ENCODE results near the gene SLX4IP. TPM values are rescaled to one million over a fixed set of nuclear protein-coding genes. Genes with fewer than 3 reads are reported as not detected.

Gene SLX4IP
- total RNA-seq, 4 donors from 2014 or later: 1.3 to 3.0 (median 1.9) TPM

DNA sequence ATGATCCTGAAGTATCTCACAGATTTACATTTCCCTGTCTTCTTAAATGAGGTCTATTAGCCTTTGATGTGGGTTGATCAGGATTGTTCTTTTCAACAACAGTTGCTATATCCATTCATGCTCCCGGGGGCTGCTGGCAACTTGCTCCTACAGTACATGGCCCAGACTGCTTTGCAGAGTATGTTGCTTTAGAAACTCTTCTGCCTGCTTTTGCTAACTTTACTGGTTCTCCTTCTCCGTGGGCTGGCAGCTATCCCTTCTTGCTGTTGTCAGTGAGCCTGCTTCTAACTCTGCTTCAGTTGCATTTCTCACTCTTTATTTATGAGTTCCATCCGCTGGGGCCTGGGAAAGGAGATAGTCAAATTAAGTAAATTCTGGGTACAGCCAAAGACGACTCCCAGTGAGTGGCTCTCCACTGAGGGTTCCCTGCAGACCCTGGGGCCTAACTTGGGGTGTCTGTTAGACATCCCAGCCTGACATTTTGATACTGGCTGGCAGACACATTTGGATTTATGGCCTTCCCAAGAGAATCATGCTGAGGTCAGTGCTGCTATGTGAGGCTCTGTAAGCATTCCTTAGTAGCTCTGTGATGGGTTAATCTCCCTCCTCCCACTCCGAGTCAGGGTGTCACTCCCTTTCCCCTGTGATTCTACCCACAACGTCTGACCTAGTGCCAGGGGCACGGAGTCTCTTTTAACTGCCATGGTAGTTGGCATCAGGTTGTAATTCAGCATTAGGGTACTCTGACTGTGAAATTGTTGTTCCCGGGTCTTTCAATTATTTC is 73.6 kb downstream of the SLX4IP start:
- Histone ChIP-seq H3K4me1 (peaks cover 8 to 69% (median 28%) of the 10 kb centered on the region in 3 donors), H3K36me3 (no peaks in the 10 kb centered on the region), H3K9me3 (no peaks in the 10 kb centered on the region), H3K27me3 (no peaks in the 10 kb centered on the region), H3K27ac (peak overlapping the region in 3 of 4 donors; percentile 53 to 67 (median 64)), H3K4me3 (no peak overlapping the region)
- 11 to 29% methylated on average over 3 to 7 of the region's 8 CpGs for WGBS, 2 donors (ENCODE audit: low coverage in 1 of 2)
- TF ChIP-seq POLR2AphosphoS5 (IDR thresholded peaks at IDR 0.05) (peak; percentile 23), EP300 (IDR thresholded peaks at IDR 0.05) (no peak), POLR2A (IDR thresholded peaks at IDR 0.05) (no peak)
- TF ChIP-seq, protein P1, sequence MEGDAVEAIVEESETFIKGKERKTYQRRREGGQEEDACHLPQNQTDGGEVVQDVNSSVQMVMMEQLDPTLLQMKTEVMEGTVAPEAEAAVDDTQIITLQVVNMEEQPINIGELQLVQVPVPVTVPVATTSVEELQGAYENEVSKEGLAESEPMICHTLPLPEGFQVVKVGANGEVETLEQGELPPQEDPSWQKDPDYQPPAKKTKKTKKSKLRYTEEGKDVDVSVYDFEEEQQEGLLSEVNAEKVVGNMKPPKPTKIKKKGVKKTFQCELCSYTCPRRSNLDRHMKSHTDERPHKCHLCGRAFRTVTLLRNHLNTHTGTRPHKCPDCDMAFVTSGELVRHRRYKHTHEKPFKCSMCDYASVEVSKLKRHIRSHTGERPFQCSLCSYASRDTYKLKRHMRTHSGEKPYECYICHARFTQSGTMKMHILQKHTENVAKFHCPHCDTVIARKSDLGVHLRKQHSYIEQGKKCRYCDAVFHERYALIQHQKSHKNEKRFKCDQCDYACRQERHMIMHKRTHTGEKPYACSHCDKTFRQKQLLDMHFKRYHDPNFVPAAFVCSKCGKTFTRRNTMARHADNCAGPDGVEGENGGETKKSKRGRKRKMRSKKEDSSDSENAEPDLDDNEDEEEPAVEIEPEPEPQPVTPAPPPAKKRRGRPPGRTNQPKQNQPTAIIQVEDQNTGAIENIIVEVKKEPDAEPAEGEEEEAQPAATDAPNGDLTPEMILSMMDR (IDR thresholded peaks at IDR 0.05): no peak
- no peak for ATAC-seq

DNA sequence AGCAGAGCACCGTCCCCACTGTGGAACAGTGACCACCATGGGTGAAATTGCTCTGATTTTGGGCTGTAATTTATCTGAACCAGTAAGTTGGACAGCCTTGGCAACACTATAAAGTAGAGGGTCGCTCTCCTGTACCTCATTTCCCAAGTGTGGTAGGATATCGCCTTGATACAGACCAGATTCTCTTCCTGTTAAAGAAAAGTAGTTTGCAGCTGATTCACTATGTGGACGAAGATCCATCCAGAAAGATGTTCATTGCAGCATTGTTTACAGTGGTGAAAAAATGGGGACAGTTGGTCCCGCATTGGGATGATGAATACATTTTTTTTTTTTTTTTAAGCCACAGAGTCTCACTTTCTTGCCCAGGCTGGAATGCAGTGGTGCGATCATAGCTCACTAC is 74.3 kb downstream of the SLX4IP start:
- 78 to 86% methylated on average over 1 to 6 of the region's 6 CpGs for WGBS, 2 donors (ENCODE audit: low coverage in 1 of 2)
- no peaks in the 10 kb centered on the region for H3K9me3 ChIP-seq
- H3K27ac ChIP-seq: peak overlapping the region in 3 of 4 donors; percentile 53 to 67 (median 64)
- no peaks in the 10 kb centered on the region for H3K27me3 ChIP-seq
- no peak for TF ChIP-seq POLR2AphosphoS5 (IDR thresholded peaks at IDR 0.05)
- TF ChIP-seq, protein P1 (IDR thresholded peaks at IDR 0.05): no peak
- TF ChIP-seq POLR2A (IDR thresholded peaks at IDR 0.05): no peak
- no peak overlapping the region for H3K4me3 ChIP-seq
- no peaks in the 10 kb centered on the region for H3K36me3 ChIP-seq
- ATAC-seq: no peak
- peaks cover 8 to 65% (median 28%) of the 10 kb centered on the region in 3 donors for H3K4me1 ChIP-seq

DNA sequence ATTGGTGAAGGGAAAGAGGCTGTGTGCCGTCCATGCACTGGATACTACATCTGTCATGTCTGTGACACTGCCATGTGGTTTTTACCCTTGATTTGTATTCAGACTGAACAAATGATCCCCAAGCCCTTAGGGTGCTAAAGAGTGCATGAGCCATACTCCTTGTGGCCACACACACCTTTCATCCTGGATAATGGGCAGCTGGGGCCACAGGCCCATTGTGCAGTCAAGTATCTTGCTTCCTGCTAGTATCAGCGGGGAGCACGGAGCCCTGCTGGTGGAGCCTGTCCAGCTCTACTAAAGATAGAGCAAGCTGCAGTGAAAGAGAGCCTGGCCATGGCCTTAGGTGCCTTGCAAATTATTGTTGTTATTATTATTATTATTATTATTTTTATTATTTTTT is 75.1 kb downstream of the SLX4IP start:
- no peak for ATAC-seq
- WGBS, 2 donors (ENCODE audit: low coverage in 1 of 2): 96 to 100% methylated on average over 1 to 3 of the region's 3 CpGs
- Histone ChIP-seq H3K4me1 (peaks cover 6 to 56% (median 25%) of the 10 kb centered on the region in 3 donors), H3K9me3 (no peaks in the 10 kb centered on the region), H3K27me3 (no peaks in the 10 kb centered on the region), H3K27ac (no peak overlapping the region), H3K4me3 (no peak overlapping the region), H3K36me3 (no peaks in the 10 kb centered on the region)
- TF ChIP-seq POLR2AphosphoS5 (IDR thresholded peaks at IDR 0.05): no peak
- TF ChIP-seq EP300 (IDR thresholded peaks at IDR 0.05): no peak
- TF ChIP-seq POLR2A (IDR thresholded peaks at IDR 0.05): no peak
- TF ChIP-seq, protein P1 (IDR thresholded peaks at IDR 0.05): no peak

DNA sequence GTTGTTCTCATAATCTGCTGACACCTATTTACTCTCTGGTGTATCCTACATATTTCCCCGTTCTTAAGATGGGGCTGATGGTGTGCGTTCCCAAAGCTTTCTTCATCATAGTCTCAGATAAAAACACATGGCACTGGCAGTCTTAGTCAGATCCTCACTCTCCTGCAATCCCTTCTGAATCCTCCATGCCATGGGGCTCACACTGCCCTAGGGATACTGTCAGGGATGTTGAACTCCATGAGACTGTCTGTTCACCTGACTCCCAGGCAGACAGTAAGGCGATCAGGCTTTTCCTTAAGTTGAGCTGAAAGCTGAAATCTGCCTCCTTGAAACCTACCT is 76.0 kb downstream of the SLX4IP start:
- no peaks in the 10 kb centered on the region for H3K27me3 ChIP-seq
- TF ChIP-seq POLR2AphosphoS5 (IDR thresholded peaks at IDR 0.05) (no peak), EP300 (IDR thresholded peaks at IDR 0.05) (no peak), POLR2A (IDR thresholded peaks at IDR 0.05) (no peak)
- TF ChIP-seq, protein P1 (IDR thresholded peaks at IDR 0.05): no peak
- H3K36me3 ChIP-seq: no peaks in the 10 kb centered on the region
- 85 to 93% methylated on average over 2 of the region's 3 CpGs for WGBS, 2 donors (ENCODE audit: low coverage in 1 of 2)
- peaks cover 6 to 47% (median 19%) of the 10 kb centered on the region in 3 donors for H3K4me1 ChIP-seq
- peak overlapping the region; percentile 6 to 68 (median 52) for H3K27ac ChIP-seq
- H3K4me3 ChIP-seq: no peak overlapping the region
- no peaks in the 10 kb centered on the region for H3K9me3 ChIP-seq
- peak; percentile 18 for ATAC-seq

Measured in gastroesophageal sphincter (tissue), 4 donors.